HG03139 (cell line): ENCODE data around the gene FBXL16.
"Not testable (repeated sequence)": the region's sequence is repeated elsewhere in the genome, so short reads cannot be mapped to it uniquely, and the experiment has no call there.

ENCODE experiments used
- ATAC-seq: cut with Tn5 transposase; IDR thresholded peaks from one replicate; pipeline ENCODE4 v1.9.1; 2021; ENCODE audit not compliant: unreplicated experiment

Gene FBXL16

DNA sequence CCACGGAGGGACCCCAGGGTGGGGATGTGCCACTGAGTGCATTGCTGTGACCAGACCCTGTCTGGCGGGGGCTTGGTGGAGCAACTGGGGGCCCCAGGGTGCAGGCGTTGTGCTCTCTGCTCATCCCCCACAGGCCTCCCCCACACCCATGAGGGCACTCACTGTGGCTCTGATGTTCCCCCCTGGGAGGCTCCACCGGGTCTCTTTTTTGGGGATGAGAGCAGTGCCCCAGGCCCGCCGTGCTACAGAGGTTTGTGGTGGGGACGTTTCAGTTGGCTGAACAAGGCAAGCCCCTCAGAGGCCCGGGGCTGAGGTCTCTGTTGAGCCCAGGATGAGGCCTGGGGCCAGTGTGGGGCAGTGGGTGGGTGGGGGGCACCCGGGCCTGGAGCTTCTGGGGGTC, 18.1 kb upstream of the FBXL16 start:
- no peak for ATAC-seq

DNA sequence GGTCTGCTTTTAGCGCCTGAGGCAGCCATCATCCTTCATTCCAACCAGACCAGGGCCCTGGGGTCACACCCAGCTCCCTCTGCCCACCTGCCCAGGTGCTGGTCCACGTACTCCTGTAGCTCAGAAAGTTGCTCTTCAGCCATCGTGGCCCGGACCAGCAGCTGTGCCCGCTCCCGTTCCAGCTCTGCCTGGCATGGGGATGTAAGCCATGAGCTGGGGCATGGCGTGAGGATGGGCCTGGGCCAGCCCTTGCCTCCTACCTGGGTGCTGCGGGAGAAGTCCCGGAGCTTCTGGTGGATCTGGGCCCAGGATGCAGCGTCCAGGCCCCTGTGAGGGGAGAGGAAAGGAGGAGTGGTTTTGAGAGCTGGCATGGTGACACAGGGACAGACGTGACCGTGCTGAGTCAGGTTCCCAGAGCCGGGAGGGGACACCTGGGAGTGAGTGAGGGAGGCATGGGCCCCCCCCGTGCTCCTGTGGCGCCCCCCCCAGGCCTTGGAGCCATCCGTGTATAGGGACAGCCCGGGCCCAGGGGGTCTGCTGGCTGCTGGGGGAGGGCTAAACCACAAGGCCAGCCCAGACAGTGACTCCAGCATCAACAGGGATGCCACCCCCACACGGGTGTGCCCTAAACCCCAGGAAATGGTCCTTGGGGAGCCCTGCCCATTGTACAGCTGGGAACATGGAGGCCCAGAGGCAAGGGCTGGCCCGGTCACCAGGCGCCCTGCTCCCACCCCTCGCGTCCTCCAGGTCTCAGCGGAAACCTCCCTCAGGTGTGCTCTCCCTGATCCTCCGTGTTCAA, 17.4 kb upstream of the FBXL16 start:
- ATAC-seq: no peak

DNA sequence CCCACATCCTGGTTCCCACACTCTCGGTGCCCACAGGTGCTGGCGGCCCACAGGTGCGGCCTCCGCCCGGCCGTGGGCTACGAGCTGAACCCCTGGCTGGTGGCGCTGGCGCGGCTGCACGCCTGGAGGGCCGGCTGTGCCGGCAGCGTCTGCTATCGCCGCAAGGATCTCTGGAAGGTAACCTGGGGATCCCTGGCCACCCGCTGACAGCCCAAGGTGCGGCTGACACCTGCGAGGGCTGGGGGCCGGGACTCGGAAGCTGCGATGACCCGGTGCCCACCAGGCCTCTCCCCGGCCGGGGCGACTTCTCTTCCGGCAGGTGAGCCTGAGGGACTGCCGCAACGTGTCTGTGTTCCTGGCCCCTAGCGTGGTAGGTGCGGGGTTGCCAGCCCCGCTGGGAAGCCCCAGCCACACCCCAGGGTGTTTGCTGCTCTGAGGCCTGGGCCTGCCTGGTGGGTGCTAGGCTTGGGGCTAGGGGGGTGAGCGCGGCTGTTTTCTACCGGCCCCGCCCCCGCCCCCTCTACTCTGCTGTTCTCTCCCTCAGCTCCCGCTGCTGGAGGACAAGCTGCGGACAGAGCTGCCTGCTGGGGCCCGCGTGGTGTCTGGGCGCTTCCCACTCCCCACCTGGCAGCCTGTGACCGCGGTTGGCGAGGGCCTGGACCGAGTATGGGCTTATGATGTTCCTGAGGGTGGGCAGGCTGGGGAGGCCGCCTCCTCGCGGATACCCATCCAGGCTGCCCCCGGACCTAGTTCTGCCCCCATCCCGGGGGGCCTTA, 16.4 kb upstream of the FBXL16 start:
- ATAC-seq: no peak

DNA sequence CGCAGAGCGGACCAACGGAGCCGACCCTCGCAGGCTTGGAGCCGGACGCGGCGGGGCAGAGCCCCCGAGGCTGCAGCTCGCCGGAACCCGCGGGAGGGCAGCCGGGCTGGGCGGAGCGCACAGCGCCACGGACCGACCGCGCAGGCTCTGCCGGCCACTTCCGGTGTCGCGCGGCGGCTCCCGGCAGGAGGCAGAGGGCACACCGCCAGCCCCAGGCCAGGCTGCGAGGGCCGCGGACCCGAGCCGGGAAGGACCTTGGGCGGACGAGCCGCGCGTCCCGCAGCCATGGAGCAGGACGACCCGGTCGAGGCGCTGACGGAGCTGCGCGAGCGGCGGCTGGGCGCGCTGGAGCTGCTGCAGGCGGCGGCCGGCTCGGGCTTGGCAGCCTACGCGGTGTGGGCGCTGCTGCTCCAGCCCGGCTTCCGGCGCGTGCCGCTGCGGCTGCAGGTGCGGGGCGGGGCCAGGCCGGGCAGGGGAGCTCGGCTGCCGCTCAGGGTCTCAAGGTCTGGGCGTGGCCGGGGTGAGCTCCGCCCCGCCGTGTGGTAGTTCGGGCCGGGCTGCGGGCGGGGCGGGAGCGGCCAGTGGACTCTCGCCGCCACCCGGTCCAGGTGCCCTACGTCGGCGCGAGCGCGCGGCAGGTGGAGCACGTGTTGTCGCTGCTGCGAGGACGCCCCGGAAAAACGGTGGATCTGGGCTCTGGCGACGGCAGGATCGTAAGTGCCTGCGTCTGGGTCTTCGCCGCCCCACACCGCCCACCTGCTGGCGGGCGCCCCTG, 15.6 kb upstream of the FBXL16 start, which contains the start of gene ANTKMT:
TSS of gene ANTKMT (plus strand) at position 157 of the 775 bp plus-strand sequence. CDS start at position 286, 129 bp downstream.
- peak; percentile 57 for ATAC-seq

DNA sequence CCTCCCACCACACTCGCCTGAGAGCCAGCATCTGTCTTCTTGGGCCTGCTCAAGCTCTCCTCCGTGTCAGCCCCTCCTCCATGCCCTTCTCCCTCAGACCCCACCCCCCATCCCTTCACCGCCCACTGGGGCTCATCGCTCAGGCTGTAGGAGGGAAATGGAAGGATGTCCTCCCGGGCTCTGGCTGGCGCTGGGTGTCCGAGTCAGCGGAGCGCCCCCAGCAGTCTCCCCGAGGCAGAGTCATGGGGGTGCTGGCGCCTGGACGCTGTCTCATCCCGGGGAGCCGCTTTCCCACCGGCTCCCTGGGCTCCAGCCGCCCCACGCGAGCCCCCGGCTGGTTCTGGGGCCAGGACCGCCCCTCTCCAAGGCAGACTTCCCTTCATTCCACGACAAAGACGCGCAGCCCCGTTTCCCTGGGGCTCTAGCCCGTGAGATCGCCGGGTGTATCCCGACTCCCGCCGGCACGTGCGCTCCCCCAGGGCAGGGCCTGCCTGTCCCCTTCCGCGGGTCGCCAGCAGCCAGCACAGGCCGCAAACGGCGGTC, 14.9 kb upstream of the FBXL16 start:
- peak; percentile 26 for ATAC-seq

DNA sequence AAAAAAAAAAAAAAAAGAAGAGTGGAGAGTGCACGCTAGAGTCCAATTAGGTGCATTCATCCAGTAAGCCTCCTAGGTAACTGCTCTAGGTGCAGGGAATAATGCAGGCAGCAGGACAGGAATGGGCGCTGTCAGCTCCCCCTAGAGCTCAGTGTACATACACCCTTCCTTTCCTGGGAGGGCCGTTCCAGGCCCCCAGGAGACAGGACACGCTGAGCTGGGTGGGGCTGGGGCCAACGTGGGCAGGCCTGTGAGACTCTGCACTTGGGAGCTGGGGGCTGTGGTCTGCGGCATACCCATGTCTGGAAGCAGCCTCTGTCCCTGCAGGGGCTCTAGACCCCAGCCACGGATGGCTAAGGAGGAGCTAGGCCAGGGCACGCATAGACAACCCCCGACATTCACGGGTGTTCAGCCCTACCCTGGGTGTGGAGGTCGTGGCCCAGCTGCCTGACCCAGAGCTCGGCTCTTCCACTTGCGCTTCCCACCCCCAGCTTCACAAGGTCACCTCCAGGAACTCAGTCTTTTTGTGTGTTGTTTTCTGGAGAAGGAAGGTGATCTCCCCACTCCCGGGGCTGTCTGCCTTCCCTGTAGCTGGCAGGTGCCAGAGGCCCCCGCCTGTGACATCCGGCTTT, 14.3 kb upstream of the FBXL16 start:
- no peak for ATAC-seq

DNA sequence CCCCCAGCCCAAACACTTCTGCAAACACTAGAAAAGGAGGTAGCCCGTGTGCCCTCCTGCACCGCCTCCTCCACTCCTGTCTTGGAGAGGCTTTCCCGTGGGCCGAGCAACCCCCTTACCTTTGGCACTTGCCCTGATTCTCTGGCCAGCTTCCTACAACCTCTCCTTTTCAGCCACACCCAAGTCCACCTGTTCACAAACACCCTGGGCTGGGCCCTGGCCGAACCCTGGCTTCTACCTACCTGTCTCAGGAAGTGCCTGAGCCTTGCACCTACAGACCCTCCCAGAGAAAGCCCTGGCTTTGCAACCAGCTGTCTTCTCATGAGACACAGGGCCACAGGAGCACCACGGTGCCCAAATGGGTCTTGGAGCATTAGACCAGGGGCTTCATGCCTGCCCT, 13.3 kb upstream of the FBXL16 start:
- no peak for ATAC-seq

DNA sequence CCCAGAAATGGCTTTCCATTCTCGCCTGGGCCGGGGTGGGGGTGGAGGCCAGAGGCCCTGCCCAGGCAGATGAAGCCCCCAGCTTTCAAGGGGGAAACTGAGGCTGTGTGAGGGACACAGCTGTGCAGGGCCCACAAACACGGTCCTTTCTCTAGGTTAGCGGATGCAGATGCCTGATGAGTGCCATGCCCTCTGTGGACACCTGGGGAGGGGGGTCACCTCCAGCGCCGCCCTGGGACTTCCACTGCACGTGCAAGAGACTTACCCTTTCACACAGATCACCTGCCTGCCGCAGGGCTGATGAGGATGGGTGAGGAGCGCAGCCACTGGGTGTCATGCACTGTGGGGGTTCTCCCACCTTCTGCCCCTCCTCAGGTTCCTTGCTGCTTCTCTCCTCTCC, 12.8 kb upstream of the FBXL16 start:
- no peak for ATAC-seq

DNA sequence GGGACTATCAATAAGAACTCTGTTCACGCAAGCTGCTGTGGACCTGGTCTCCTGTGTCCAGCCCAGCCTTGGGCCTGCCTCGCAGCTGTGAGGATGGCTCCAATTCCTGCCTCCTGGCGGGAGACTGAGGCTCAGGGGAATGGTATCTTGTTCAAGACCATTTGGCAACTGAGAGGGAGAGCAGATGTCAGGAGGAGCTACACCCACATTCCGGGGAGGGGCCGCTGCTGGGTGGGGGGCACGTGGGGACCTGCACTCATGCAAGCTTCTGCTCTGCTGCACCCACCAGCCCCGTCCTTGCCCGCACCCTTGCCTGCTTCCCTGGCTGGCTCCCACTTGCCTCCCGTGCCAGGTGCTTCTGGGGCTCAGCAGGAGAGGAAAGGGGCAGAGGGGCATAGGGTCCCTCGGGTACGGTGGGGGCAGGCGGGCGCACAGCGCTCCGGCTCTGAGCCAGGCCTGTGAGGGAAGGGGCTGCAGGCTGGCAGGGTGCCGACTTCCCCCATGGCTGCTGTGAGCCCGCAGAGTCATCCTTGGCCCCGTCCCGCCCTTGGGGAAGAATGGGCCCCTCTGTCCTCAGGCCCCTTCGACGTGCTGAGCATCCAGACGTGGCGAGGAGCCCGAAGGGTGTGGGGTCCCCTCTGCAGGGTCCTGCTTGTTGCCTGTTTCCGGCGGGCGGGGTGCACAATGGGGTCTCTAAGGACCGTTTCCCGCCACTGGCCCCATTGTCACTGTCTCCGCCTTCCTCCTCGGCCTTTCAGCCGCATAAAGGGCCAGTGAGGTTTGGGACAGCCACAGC, 12.0 kb upstream of the FBXL16 start:
- ATAC-seq: no peak

DNA sequence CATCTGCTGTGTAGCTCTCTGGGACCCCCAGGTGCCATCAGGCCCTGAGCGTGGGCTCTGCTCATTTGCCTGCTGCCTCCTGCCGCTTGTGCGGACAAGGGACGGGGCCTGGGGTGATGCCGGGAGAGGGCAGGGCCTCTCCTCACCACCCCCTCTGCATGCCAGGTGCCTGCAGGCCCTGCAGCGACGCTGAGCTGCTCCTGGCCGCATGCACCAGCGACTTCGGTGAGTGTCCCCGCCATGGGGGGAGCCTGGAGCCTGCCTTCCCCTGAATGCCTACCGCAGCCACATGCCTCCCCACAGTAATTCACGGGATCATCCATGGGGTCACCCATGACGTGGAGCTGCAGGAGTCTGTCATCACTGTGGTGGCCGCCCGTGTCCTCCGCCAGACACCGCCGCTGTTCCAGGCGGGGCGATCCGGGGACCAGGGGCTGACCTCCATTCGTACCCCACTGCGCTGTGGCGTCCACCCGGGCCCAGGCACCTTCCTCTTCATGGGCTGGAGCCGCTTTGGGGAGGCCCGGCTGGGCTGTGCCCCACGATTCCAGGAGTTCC, 11.2 kb upstream of the FBXL16 start:
- no peak for ATAC-seq

DNA sequence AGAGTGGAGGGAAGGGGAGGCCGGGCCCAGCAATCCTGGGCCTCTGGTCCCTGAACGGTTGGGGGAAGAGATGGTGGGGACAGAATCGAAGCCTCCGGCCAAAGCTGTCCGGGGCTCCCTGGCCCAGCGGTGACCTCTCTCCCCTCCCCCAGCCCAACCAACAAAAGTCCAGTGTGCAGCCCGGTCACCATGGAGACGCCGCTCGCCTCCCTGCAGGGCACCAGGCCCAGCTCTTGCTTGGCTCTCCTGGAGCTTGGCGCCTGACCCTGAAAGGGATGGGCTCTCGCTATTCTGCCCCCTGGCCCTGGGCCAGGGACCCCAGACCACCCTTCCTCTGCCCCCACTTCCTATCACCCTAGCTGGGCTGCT, 10.6 kb upstream of the FBXL16 start:
- no peak for ATAC-seq

DNA sequence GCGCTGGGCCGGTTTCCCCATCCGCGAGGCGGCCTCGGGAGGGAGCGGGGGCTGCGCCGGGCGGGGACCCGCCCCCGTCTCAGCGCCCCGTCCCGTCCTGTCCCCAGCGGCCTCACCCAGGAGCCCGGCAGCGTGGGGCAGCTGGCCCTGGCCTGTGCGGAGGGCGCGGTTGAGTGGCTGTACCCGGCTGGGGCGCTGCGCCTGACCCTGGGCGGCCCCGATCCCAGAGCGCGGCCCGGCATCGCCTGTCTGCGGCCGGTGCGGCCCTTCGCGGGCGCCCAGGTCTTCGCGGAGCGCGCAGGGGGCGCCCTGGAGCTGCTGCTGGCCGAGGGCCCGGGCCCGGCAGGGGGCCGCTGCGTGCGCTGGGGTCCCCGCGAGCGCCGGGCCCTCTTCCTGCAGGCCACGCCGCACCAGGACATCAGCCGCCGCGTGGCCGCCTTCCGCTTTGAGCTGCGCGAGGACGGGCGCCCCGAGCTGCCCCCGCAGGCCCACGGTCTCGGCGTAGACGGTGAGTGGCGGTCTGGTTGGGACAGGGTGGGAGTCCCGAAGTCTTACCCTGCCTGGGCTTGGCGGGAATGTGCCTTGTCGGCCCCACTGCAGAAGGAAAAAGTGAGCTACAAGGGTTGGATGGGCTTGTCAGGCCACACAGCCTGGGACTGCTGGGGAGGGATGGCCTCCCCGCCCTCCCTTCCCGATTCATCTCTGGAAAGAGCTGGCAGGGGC, 10.0 kb upstream of the FBXL16 start:
- ATAC-seq: no peak

DNA sequence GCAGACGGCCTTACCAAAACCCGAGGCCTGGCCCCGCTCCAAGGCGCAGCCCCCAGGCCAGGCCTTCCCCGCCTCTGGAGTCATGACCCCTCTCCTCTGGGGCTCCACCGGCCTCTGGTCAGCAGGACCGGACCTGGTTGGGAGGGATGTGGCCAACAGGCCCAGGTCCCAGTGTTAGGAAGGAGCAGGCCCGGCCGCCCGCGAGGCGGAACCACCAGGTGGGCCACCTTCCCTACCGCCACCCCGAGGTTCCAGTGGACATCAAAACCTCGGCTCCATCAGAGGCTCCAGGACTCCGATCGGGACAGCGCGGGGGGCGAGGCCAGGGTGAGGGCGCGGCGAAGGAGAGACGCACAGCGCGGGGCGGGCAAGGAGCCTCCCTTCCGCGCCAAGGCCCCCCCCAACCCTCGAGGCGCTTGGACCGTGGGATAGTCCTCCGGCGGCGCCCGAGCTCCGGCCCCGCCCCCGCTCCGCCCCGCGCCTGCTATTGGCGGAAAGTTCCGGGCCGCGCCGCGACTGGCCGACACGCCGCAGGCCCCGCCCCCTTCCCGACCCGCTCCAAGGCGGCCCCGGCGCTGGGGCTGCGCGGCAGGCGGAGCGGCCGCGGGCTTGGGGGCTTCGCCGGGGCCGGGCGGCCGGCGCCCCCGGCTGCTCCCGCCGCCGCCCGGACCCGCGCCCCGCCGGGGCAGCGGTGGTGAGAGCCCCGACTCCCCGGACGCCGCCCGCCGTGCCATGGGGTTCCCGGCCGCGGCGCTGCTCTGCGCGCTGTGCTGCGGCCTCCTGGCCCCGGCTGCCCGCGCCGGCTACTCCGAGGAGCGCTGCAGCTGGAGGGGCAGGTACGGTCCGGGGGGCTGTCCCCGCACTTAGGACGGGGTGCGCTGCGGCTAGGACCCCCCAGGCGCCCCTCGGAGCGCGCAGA, 9.2 kb upstream of the FBXL16 start, which contains the start of gene METRN:
TSS of gene METRN (plus strand) at position 561 of the 919 bp plus-strand sequence. CDS start at position 733, 172 bp downstream.
- peak; percentile 72 for ATAC-seq

DNA sequence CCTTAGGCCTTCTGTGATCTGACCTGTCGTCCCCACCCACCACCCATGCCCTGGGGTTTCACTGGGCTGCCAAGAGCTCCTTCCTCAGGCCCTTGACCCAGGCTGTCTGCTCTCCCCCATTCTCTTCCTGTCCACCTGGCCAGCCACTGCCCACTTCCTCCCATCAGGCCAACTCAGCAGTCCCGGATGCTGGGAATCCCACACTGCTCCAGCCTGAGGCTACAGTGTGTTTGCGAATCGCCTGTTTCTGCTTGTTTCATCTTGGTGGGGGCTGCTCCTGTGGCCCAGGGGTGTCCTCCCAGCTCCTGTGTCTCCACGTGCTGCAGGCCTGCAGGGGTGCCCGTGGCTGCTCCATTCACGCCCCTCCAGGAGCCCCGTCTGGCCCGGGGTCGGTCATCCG, 8.5 kb upstream of the FBXL16 start:
- no peak for ATAC-seq

DNA sequence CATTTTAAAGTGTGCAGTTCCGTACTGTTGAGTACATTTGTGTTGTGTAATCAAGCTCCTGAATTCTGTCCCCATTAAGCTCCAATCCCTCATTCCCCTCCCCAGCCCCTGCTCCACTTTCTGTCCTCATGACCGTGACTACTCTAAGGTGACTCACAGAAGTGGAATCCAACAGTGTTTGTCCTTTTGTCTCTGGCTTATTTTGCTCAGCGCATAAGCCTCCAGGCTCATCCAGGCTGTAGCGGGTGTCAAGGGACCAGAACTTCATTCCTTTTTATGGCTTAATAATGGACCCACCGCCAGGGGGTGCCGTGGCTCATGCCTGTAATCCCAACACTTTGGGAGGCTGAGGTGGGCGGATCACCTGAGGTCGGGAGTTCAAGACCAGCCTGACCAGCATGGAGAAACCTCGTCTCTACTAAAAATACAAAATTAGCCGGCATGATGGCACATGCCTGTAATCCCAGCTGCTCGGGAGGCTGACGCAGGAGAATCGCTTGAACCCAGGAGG, 7.2 kb upstream of the FBXL16 start:
- ATAC-seq: not testable (repeated sequence)

DNA sequence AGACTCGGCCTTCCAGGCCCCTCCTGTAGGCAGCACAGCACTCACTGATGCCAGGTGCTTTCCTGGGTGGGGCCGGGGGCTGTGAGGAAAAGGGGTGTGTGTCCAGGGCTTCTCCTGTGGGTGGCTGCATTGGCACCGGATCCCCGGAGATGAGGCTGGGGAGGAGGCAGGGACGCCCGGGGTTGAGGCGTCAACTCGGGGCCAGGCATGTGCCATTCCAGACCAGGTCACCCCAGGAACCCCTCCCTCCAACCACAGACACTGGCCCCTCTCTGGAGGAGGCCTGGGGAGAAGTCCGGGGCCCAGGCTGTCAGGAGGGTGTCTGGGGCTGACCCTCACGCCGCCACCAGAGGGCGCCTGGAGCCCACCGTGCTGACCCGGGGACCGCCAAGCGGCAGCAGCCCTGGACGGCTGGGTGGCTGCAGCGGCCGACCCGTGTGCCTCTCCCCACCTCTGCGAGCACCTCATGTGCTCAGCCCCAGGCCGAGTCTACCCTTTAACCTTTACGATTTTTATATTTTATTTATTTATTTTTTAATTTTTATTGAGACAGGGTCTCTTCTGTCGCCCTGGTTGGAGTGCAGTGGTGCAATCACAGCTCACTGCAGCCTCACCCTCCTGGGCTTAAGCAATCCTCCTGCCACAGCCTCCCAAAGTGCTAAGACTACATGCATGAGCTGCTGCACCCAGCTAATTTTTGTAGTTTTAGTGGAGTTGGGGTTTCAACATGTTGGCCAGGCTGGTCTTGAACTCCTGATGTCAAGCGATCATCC, 6.1 kb upstream of the FBXL16 start:
- ATAC-seq: no peak

DNA sequence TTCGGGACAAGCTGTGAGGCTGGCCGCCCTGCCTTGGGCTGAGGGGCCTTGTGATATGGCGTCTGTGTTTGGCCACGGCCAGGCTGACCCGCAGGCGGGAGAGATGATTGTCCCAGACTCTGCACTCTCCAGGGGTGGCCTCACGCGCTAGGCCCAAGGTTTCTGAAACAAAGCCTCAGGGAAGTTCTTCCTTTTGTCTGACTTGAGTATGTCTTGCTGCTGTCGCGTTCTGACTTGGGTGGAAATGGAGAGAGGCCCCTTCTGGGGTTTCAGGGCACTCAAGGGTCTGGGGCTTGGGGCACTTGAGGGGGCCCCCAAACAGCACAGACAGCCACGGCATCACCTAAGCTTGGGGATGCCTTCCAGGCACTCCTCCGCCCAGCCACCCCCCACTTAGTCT, 5.5 kb upstream of the FBXL16 start:
- ATAC-seq: no peak
